HepG2 (cell line): ENCODE data around the gene CAPN11. TPM values are rescaled to one million over a fixed set of nuclear protein-coding genes. Genes with fewer than 3 reads are reported as not detected.

Experiments used
- ARID4A ChIP-seq: sonication (generic); formaldehyde crosslinking; IDR thresholded peaks from 2 replicates; pipeline ENCODE4 v1.5.0; 2020; ENCODE audit warnings: mild to moderate bottlenecking, missing genetic modification reagents, borderline replicate concordance
- GZF1 ChIP-seq: sonication (generic); formaldehyde crosslinking; IDR thresholded peaks from 2 replicates; pipeline ENCODE4 v1.5.1; 2020; ENCODE audit warnings: mild to moderate bottlenecking, missing genetic modification reagents
- HMGXB4 ChIP-seq, 2 experiments: sonication (generic) in 1 of 2; formaldehyde crosslinking in 1 of 2; IDR thresholded peaks; 2 replicates each; pipeline versions ENCODE4 v1.4.0 to v1.6.1; 2018 to 2020; ENCODE audit warnings: missing genetic modification reagents in 2 of 2, borderline replicate concordance in 1 of 2, low read depth in 1 of 2, mild to moderate bottlenecking in 1 of 2, missing biosample characterization in 1 of 2
- NR3C1 ChIP-seq: sonication (generic); formaldehyde crosslinking; IDR thresholded peaks from 2 replicates; pipeline ENCODE4 v1.4.0; 2020; ENCODE audit warnings: missing genetic modification reagents
- POLR2AphosphoS2 ChIP-seq: IDR thresholded peaks from 2 replicates; pipeline ENCODE4 v1.6.1; 2011; ENCODE audit warnings: low read depth, low read length, improper control_type of control experiment
- RARG ChIP-seq: sonication (generic); formaldehyde crosslinking; IDR thresholded peaks from 2 replicates; pipeline ENCODE4 v1.4.0; 2020; ENCODE audit warnings: low read depth, mild to moderate bottlenecking, missing genetic modification reagents
- RFX3 ChIP-seq: IDR thresholded peaks from 2 replicates; pipeline ENCODE4 v1.6.1; 2016; ENCODE audit warnings: missing biosample characterization, missing genetic modification reagents
- ZNF354B ChIP-seq: sonication (generic); formaldehyde crosslinking; IDR thresholded peaks from 2 replicates; pipeline ENCODE4 v1.8.0; 2022; ENCODE audit warnings: mild to moderate bottlenecking, missing genetic modification reagents
- ZSCAN25 ChIP-seq: sonication (generic); formaldehyde crosslinking; IDR thresholded peaks from 2 replicates; pipeline ENCODE4 v1.8.0; 2022; ENCODE audit warnings: mild to moderate bottlenecking, missing genetic modification reagents
- polyA plus RNA-seq, 8 experiments: library from polyadenylated mRNA; depleted of rRNA in 3 of 8; stranded (reverse) in 7 of 8; unstranded in 1 of 8; fragments of >200 nt; fragmentation: Illumina TruSeq in 4 of 8; extraction: Trizol in 4 of 8; gene quantifications; 2 replicates each; pipeline versions ENCODE4 v1.2.1 to v1.2.3, GENCODE V29; 2011 to 2016; ENCODE audit warnings: low read depth in 4 of 8, missing spikeins in 1 of 8, mixed read lengths in 1 of 8; ENCODE audit not compliant: insufficient read depth in 1 of 8
- total RNA-seq, 5 experiments: library from RNA; depleted of rRNA; stranded (reverse); fragments of >200 nt; fragmentation: Illumina TruSeq; extraction: Trizol; gene quantifications; 2 replicates each; pipeline ENCODE4 v1.2.3, GENCODE V29; 2016; ENCODE audit warnings: low read depth in 1 of 5
- TF ChIP-seq, protein P1 (sequence below): sonication (generic); formaldehyde crosslinking; IDR thresholded peaks from 2 replicates; pipeline ENCODE4 v1.4.0; 2020; ENCODE audit warnings: missing genetic modification reagents, mild to moderate bottlenecking, borderline replicate concordance
- TF ChIP-seq, protein P2 (sequence below): sonication (generic); formaldehyde crosslinking; IDR thresholded peaks from 2 replicates; pipeline ENCODE4 v1.4.0; 2020; ENCODE audit warnings: low read depth, missing genetic modification reagents

The CAPN11 gene
- total and polyA plus RNA-seq, 2 of the 13 experiments (the other 11 are each of a cell fraction or from before 2014, with no cell fraction given) = 0.07 to 0.11 TPM

- peak; percentile 7; the same call in 1 of the 2 replicates for TF ChIP-seq ARID4A (CRISPR knock-in tag)
- TF ChIP-seq RFX3 (CRISPR knock-in tag) = no peak
- TF ChIP-seq RARG (CRISPR knock-in tag) = no peak
- TF ChIP-seq ZNF354B (CRISPR knock-in tag) = no peak
- TF ChIP-seq, protein P1, sequence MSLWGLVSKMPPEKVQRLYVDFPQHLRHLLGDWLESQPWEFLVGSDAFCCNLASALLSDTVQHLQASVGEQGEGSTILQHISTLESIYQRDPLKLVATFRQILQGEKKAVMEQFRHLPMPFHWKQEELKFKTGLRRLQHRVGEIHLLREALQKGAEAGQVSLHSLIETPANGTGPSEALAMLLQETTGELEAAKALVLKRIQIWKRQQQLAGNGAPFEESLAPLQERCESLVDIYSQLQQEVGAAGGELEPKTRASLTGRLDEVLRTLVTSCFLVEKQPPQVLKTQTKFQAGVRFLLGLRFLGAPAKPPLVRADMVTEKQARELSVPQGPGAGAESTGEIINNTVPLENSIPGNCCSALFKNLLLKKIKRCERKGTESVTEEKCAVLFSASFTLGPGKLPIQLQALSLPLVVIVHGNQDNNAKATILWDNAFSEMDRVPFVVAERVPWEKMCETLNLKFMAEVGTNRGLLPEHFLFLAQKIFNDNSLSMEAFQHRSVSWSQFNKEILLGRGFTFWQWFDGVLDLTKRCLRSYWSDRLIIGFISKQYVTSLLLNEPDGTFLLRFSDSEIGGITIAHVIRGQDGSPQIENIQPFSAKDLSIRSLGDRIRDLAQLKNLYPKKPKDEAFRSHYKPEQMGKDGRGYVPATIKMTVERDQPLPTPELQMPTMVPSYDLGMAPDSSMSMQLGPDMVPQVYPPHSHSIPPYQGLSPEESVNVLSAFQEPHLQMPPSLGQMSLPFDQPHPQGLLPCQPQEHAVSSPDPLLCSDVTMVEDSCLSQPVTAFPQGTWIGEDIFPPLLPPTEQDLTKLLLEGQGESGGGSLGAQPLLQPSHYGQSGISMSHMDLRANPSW (CRISPR knock-in tag) = peak; percentile 74; the same call in 1 of the 2 replicates
- peak in 1 of 2 experiments; percentile 21; a peak in 1 of 4 replicates for TF ChIP-seq HMGXB4 (CRISPR knock-in tag; IDR thresholded peaks at IDR 0.05; ENCODE audit: borderline replicate concordance in 1 of 2, low read depth in 1 of 2)
- TF ChIP-seq, protein P2, sequence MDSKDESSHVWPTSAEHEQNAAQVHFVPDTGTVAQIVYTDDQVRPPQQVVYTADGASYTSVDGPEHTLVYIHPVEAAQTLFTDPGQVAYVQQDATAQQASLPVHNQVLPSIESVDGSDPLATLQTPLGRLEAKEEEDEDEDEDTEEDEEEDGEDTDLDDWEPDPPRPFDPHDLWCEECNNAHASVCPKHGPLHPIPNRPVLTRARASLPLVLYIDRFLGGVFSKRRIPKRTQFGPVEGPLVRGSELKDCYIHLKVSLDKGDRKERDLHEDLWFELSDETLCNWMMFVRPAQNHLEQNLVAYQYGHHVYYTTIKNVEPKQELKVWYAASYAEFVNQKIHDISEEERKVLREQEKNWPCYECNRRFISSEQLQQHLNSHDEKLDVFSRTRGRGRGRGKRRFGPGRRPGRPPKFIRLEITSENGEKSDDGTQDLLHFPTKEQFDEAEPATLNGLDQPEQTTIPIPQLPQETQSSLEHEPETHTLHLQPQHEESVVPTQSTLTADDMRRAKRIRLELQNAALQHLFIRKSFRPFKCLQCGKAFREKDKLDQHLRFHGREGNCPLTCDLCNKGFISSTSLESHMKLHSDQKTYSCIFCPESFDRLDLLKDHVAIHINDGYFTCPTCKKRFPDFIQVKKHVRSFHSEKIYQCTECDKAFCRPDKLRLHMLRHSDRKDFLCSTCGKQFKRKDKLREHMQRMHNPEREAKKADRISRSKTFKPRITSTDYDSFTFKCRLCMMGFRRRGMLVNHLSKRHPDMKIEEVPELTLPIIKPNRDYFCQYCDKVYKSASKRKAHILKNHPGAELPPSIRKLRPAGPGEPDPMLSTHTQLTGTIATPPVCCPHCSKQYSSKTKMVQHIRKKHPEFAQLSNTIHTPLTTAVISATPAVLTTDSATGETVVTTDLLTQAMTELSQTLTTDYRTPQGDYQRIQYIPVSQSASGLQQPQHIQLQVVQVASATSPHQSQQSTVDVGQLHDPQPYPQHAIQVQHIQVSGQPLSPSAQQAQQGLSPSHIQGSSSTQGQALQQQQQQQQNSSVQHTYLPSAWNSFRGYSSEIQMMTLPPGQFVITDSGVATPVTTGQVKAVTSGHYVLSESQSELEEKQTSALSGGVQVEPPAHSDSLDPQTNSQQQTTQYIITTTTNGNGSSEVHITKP = peak; percentile 73; the same call in 1 of the 2 replicates
- no peak for TF ChIP-seq GZF1
- no peak for TF ChIP-seq NR3C1 (CRISPR knock-in tag)
- no peak; the same call in 1 of the 2 replicates for TF ChIP-seq ZSCAN25 (CRISPR knock-in tag)
- no peak for TF ChIP-seq POLR2AphosphoS2
Measured at GRCh38 chr6:44111434-44112417, 46.9 kb upstream of the CAPN11 start (continued).
